K562 (cell line): ENCODE measurements around the gene MYADML2. TPM values are rescaled to one million over a fixed set of nuclear protein-coding genes. Genes with fewer than 3 reads are reported as not detected.

ENCODE experiments used
- ATAC-seq: fragments of 200-7000 bp; cut with Tn5 transposase; 3 replicates; pipeline ENCODE4 v1.9.1; 2020; ENCODE audit warnings: moderate library complexity
- BruUV-seq: library from RNA; stranded (reverse); fragments of 400-500 nt; replicated peaks from 2 replicates; lab custom pipeline; 2021; lab: Mats Ljungman, UMichigan
- CTCF ChIA-PET: fragments of 300-600 bp; formaldehyde crosslinking; extraction: SDS; loops from one replicate; lab custom pipeline; 2021; ENCODE audit warnings: low intra/inter-chr PET ratio; lab: Yijun Ruan, JAX
- POLR2A ChIA-PET: fragments of 300-600, 350-650 bp; sonication (Branson Sonifier 250); formaldehyde crosslinking; extraction: SDS; loops from one replicate; lab custom pipeline; 2021; ENCODE audit warnings: antibody characterized with exemption, inconsistent platforms; lab: Yijun Ruan, JAX
- DNase-seq, 4 experiments: peaks; one replicate each; pipeline versions ENCODE4 v3.0.0 to v3.0.0-alpha.2; 2011 to 2018; ENCODE audit warnings: low spot score in 3 of 4, mixed read lengths in 3 of 4; ENCODE audit errors: extremely low read depth in 1 of 4
- FAIRE-seq: peaks from 2 replicates; lab custom pipeline; 2011; peaks lifted over from hg19 to GRCh38; lab: Jason Lieb, UNC
- H2AFZ ChIP-seq: 2 replicates; pipeline ENCODE4 v1.6.0; 2011; ENCODE audit warnings: low read depth, low read length, control low read depth, inconsistent platforms
- H3K27ac ChIP-seq: fragments of 200-600 bp; 3 replicates; pipeline ENCODE4 v1.8.0; 2011; ENCODE audit warnings: low read depth, mild to moderate bottlenecking, control low read depth, inconsistent platforms, low read length, moderate library complexity, mixed read lengths; ENCODE audit errors: extremely low read depth
- H3K27me3 ChIP-seq, 2 experiments: fragments of 300-600 bp in 1 of 2; 2 replicates in 1 of 2; 3 replicates in 1 of 2; pipeline versions ENCODE4 v1.6.0 to v1.8.0; 2011; ENCODE audit warnings: inconsistent platforms in 2 of 2, low read length in 2 of 2, mild to moderate bottlenecking in 1 of 2, mixed read lengths in 1 of 2, moderate library complexity in 1 of 2; ENCODE audit not compliant: control insufficient read depth in 2 of 2, insufficient read depth in 2 of 2
- H3K36me3 ChIP-seq: fragments of 300-600 bp; 3 replicates; pipeline ENCODE4 v1.8.0; 2011; ENCODE audit warnings: mild to moderate bottlenecking, low read length, inconsistent platforms; ENCODE audit not compliant: control insufficient read depth, insufficient read depth
- H3K4me1 ChIP-seq, 2 experiments: fragments of 200-600 bp in 1 of 2; replicated peaks in 1 of 2; 2 replicates in 1 of 2; 3 replicates in 1 of 2; pipeline versions ENCODE4 v1.5.1 to v1.8.0; 2011; ENCODE audit warnings: inconsistent platforms in 2 of 2, low read length in 2 of 2, mild to moderate bottlenecking in 1 of 2, mixed read lengths in 1 of 2, moderate library complexity in 1 of 2; ENCODE audit not compliant: control insufficient read depth in 2 of 2, insufficient read depth in 2 of 2
- H3K4me2 ChIP-seq: 2 replicates; pipeline ENCODE4 v1.6.1; 2011; ENCODE audit warnings: low read length, control low read depth, inconsistent platforms, mixed read lengths; ENCODE audit not compliant: insufficient read depth
- H3K4me3 ChIP-seq: fragments of 200-600 bp; sonication (generic), shearing (Covaris generic); 2 replicates; pipeline ENCODE4 v1.5.1; 2016; ENCODE audit warnings: control low read depth, inconsistent platforms
- H3K79me2 ChIP-seq: fragments of 200-600 bp; 3 replicates; pipeline ENCODE4 v1.8.0; 2011; ENCODE audit warnings: low read length, inconsistent platforms; ENCODE audit not compliant: control insufficient read depth, insufficient read depth
- H3K9ac ChIP-seq, 2 experiments: 2 replicates each; pipeline versions ENCODE4 v1.6.0 to v1.6.1; 2011; ENCODE audit warnings: low read depth in 2 of 2, low read length in 2 of 2, control low read depth in 1 of 2, inconsistent platforms in 1 of 2, mild to moderate bottlenecking in 1 of 2, mixed read lengths in 1 of 2; ENCODE audit not compliant: insufficient read depth in 1 of 2
- H3K9me1 ChIP-seq: one replicate; pipeline ENCODE4 v1.6.0; 2011; ENCODE audit warnings: inconsistent platforms, mild to moderate bottlenecking, low read length, moderate library complexity; ENCODE audit not compliant: control insufficient read depth, insufficient read depth
- H3K9me3 ChIP-seq: replicated peaks from 2 replicates; pipeline ENCODE4 v1.5.1; 2011; ENCODE audit warnings: low read depth, low read length, inconsistent platforms; ENCODE audit not compliant: control insufficient read depth, insufficient read depth
- H4K20me1 ChIP-seq: replicated peaks from 2 replicates; pipeline ENCODE4 v1.6.1; 2011; ENCODE audit warnings: low read length, inconsistent platforms, mixed read lengths; ENCODE audit not compliant: control insufficient read depth, insufficient read depth
- ELK1 ChIP-seq: sonication (generic); formaldehyde crosslinking; IDR thresholded peaks from 2 replicates; pipeline ENCODE4 v1.8.1; 2022; ENCODE audit warnings: missing genetic modification reagents
- GABPB2 ChIP-seq: fragments of 250-450 bp; sonication (Bioruptor Pico); conservative IDR thresholded peaks from 2 replicates; pipeline ENCODE4 v1.5.1; 2021; ENCODE audit warnings: mild to moderate bottlenecking
- POLR2G ChIP-seq: fragments of 200-400 bp; formaldehyde crosslinking; IDR thresholded peaks from 2 replicates; pipeline ENCODE4 v1.6.1; 2017; ENCODE audit warnings: low read depth, mild to moderate bottlenecking, antibody characterized with exemption, low read length, moderate library complexity
- RBFOX2 ChIP-seq: fragments of 200-400 bp; formaldehyde crosslinking; IDR thresholded peaks from 2 replicates; pipeline ENCODE4 v1.6.1; 2017; ENCODE audit warnings: low read depth, mild to moderate bottlenecking, low read length, moderate library complexity
- RBM34 ChIP-seq: fragments of 200-400 bp; formaldehyde crosslinking; IDR thresholded peaks from 2 replicates; pipeline ENCODE4 v1.6.1; 2018; ENCODE audit warnings: low read length, borderline replicate concordance; ENCODE audit not compliant: insufficient read depth
- STAT6 ChIP-seq: sonication (generic); formaldehyde crosslinking; IDR thresholded peaks from 2 replicates; pipeline ENCODE4 v1.8.1; 2023; ENCODE audit warnings: mild to moderate bottlenecking, missing genetic modification reagents
- USF1 ChIP-seq: sonication (generic); formaldehyde crosslinking; IDR thresholded peaks from 2 replicates; pipeline ENCODE4 v1.9.0; 2022; ENCODE audit warnings: mild to moderate bottlenecking, missing genetic modification reagents
- ZBTB43 ChIP-seq: sonication (generic); formaldehyde crosslinking; IDR thresholded peaks from 2 replicates; pipeline ENCODE4 v1.8.0; 2023; ENCODE audit warnings: mild to moderate bottlenecking, missing genetic modification reagents
- ZNF239 ChIP-seq: fragments of 250-450 bp; sonication (Bioruptor Pico); IDR thresholded peaks from 2 replicates; pipeline ENCODE4 v1.4.0; 2020; ENCODE audit warnings: mild to moderate bottlenecking
- WGBS: fragments of 100-300 bp; shearing (Covaris generic); methylation state at CpG from one replicate; pipeline ENCODE4 v1.1.6; 2016; ENCODE audit warnings: low coverage, mixed read lengths; ENCODE audit not compliant: insufficient coverage; ENCODE audit errors: missing lambda C conversion rate; 5-methylcytosine and 5-hydroxymethylcytosine counted together
- in situ Hi-C: fragments of 300-500 bp; cut with MboI; formaldehyde crosslinking; loops from 4 replicates; pipeline ENCODE4 v1.15.0; 2018; ENCODE audit warnings: inconsistent platforms, mixed read lengths
- intact Hi-C: fragments of 100-400 bp; cut with micrococcal nuclease; formaldehyde crosslinking; loops from 2 replicates; pipeline ENCODE4 v1.14.2; 2022
- polyA plus RNA-seq, 8 experiments: library from polyadenylated mRNA; depleted of rRNA in 4 of 8; stranded (reverse) in 5 of 8; unstranded in 3 of 8; fragments of >200 nt; fragmentation: Nextera tagmentation in 2 of 8; fragmentation: Illumina TruSeq in 1 of 8; extraction: Ambion mirVana in 2 of 8; extraction: Trizol in 1 of 8; gene quantifications; 2 replicates each; pipeline versions ENCODE4 v1.2.1 to v1.2.3, GENCODE V29; 2011 to 2014; ENCODE audit warnings: inconsistent platforms in 1 of 8, missing spikeins in 1 of 8
- total RNA-seq, 7 experiments: library from RNA; depleted of rRNA in 6 of 7; stranded (reverse); fragments of >200 nt in 6 of 7; fragmentation: Illumina TruSeq in 2 of 7; extraction: Trizol in 2 of 7; gene quantifications; 2 replicates each; pipeline versions ENCODE4 v1.2.1 to v1.2.3, GENCODE V29; 2011 to 2021; ENCODE audit warnings: low replicate concordance in 1 of 7

Gene MYADML2
- total and polyA plus RNA-seq, 9 of the 15 experiments (the other 6 are each of a cell fraction or from before 2014, with no cell fraction given): not detected

- CTCF ChIA-PET: no interaction called here
- no TSS peak for BruUV-seq
- no peak for FAIRE-seq
Measured at GRCh38 chr17:81986606-81987005, 39.6 kb upstream of the MYADML2 start.

GRCh38 chr17:81984773-81985410, 37.9 kb upstream of the MYADML2 start:
- H3K9ac ChIP-seq: no peak overlapping the region
- no peak overlapping the region for H3K4me2 ChIP-seq
- no peak overlapping the region for H3K4me3 ChIP-seq
- no TSS peak for BruUV-seq
- no peaks in the 10 kb centered on the region for H4K20me1 ChIP-seq
- no peaks in the 10 kb centered on the region for H3K9me1 ChIP-seq
- 94% methylated on average over 14 of the region's 21 CpGs for WGBS
- FAIRE-seq: no peak
- no peak for DNase-seq
- H3K4me1 ChIP-seq: peaks cover 10 to 19% of the 10 kb centered on the region in 2 experiments; a peak in 4 of 5 replicates
- H3K27me3 ChIP-seq: no peaks in the 10 kb centered on the region
- in situ Hi-C loops: no loop called here
- intact Hi-C loops: no loop called here
- H2AFZ ChIP-seq: no peak overlapping the region
- CTCF ChIA-PET: no interaction called here
- no peaks in the 10 kb centered on the region for H3K79me2 ChIP-seq
- peaks cover 36% of the 10 kb centered on the region; the same call in 2 of the 3 replicates for H3K36me3 ChIP-seq
- H3K9me3 ChIP-seq: no peaks in the 10 kb centered on the region
- no peak overlapping the region for H3K27ac ChIP-seq
- ATAC-seq: no peak
- POLR2A ChIA-PET: no interaction called here
- TF ChIP-seq ELK1 (CRISPR knock-in tag) (no peak), ZNF239 (CRISPR knock-in tag) (no peak), STAT6 (CRISPR knock-in tag) (no peak), ZBTB43 (CRISPR knock-in tag) (peak; percentile 96), GABPB2 (CRISPR knock-in tag) (no peak)

More at GRCh38 chr17:81986606-81987005, 39.6 kb upstream of the MYADML2 start:
- H3K4me2 ChIP-seq: no peak overlapping the region
- WGBS: 94% methylated on average over 24 of the region's 26 CpGs
- no peaks in the 10 kb centered on the region for H3K79me2 ChIP-seq
- intact Hi-C loops: no loop called here
- H4K20me1 ChIP-seq: no peaks in the 10 kb centered on the region
- H2AFZ ChIP-seq: no peak overlapping the region
- H3K27ac ChIP-seq: no peak overlapping the region
- H3K9me3 ChIP-seq: no peaks in the 10 kb centered on the region
- no peaks in the 10 kb centered on the region for H3K27me3 ChIP-seq
- H3K9ac ChIP-seq: no peak overlapping the region; a peak in 1 of 4 replicates
- TF ChIP-seq POLR2G (peak; percentile 24; the same call in 1 of the 2 replicates), USF1 (CRISPR knock-in tag) (no peak), RBFOX2 (peak; percentile 56), RBM34 (no peak)
- TF ChIP-seq, all 486 proteins: peak for 2
- in situ Hi-C loops: no loop called here
- POLR2A ChIA-PET: interaction anchor here (1.1 kb wide), 1 partner anchor 10 kb away, joined by 3 read pairs; no protein-coding TSS in a partner anchor
- no peak overlapping the region for H3K4me3 ChIP-seq
- ATAC-seq (no peak), DNase-seq (no peak)
- peaks cover 28% of the 10 kb centered on the region; the same call in 2 of the 3 replicates for H3K36me3 ChIP-seq
- no peaks in the 10 kb centered on the region for H3K9me1 ChIP-seq
- peaks cover 0 to 28% of the 10 kb centered on the region in 2 experiments; a peak in 2 of 5 replicates for H3K4me1 ChIP-seq
